Esophagus squamous epithelium (tissue), 4 donors: ENCODE results near the gene TRIM13.

Experiments
- POLR2A ChIP-seq, 4 donors: fragments of 450-650 bp; IDR thresholded peaks; one replicate each; pipeline ENCODE4 v1.6.1; 2017; ENCODE audit warnings: antibody characterized with exemption in 4 of 4, mild to moderate bottlenecking in 4 of 4, moderate library complexity in 3 of 4
- TF ChIP-seq, protein P1 (sequence below), 6 experiments: fragments of 450-650 bp in 4 of 6; fragments of 200-600 bp in 2 of 6; sonication (generic) in 2 of 6; IDR thresholded peaks; one replicate each; pipeline ENCODE4 v1.5.1; 2016 to 2019; ENCODE audit warnings: antibody characterized with exemption in 6 of 6, mild to moderate bottlenecking in 4 of 6, moderate library complexity in 4 of 6

DNA sequence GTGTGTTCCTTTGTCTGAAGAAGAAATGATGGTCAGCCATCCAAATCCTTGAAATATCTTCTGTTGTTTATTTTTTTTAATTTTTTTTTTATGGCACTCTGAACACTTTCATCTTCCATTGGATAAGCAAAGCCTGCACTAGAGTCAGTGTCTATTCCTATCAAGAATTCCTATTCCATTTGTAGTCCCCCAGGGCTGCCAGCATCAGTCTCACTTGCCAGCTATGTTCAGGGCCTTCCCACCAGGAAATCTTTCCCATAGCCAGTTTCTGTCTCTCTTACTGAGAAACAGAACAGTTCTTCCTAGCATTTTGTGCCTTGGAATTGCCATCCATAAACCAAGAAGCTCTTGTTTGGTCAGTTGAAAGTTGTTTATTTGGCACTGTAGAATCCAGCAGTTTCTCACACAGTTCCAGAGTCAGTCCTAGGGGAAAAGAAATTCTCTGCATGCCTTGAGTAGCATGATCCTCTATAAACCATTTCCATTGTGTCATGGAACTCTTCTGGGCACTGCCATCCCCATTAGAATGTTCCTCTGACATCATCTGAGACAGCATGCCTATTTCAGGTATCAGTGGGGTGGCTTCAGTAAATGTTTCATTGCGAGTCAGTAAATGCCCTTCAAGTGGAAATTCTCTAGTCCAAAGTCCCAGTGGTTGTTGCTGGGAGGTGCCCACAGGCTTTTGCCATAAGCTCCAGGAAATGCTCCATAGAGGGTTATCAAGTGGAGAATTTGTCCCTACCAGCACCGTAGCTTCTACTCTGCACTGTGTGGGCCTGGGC lies 42.0 kb upstream of the TRIM13 start:
- TF ChIP-seq, protein P1, sequence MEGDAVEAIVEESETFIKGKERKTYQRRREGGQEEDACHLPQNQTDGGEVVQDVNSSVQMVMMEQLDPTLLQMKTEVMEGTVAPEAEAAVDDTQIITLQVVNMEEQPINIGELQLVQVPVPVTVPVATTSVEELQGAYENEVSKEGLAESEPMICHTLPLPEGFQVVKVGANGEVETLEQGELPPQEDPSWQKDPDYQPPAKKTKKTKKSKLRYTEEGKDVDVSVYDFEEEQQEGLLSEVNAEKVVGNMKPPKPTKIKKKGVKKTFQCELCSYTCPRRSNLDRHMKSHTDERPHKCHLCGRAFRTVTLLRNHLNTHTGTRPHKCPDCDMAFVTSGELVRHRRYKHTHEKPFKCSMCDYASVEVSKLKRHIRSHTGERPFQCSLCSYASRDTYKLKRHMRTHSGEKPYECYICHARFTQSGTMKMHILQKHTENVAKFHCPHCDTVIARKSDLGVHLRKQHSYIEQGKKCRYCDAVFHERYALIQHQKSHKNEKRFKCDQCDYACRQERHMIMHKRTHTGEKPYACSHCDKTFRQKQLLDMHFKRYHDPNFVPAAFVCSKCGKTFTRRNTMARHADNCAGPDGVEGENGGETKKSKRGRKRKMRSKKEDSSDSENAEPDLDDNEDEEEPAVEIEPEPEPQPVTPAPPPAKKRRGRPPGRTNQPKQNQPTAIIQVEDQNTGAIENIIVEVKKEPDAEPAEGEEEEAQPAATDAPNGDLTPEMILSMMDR (IDR thresholded peaks at IDR 0.05): no peak
- no peak for TF ChIP-seq POLR2A (IDR thresholded peaks at IDR 0.05)
